GM21619 (cell line): Measurements from ENCODE around the gene TRIP10.

Experiments
- ATAC-seq: cut with Tn5 transposase; IDR thresholded peaks from one replicate; pipeline ENCODE4 v1.9.1; 2021; ENCODE audit not compliant: unreplicated experiment

Gene TRIP10

DNA sequence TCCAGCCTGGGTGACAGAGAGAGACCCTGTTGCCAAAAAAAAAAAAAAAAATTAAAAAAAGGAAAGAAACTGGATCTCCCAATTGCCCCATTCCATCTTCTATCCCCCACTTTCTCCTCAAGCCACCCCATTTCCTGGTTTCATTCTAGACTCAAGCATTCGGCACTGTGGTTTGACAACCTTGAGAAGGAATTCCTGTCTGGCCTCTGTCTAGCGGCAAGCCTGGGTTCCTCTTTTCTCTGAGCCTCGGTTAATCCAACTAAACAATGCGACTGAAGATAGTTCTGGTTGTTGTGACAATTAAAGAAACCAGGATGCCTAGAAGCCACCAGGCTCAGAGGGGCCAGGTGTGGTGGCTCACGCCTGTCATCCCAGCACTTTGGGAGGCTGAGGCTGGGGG, 15.7 kb upstream of the TRIP10 start:
- no peak for ATAC-seq

DNA sequence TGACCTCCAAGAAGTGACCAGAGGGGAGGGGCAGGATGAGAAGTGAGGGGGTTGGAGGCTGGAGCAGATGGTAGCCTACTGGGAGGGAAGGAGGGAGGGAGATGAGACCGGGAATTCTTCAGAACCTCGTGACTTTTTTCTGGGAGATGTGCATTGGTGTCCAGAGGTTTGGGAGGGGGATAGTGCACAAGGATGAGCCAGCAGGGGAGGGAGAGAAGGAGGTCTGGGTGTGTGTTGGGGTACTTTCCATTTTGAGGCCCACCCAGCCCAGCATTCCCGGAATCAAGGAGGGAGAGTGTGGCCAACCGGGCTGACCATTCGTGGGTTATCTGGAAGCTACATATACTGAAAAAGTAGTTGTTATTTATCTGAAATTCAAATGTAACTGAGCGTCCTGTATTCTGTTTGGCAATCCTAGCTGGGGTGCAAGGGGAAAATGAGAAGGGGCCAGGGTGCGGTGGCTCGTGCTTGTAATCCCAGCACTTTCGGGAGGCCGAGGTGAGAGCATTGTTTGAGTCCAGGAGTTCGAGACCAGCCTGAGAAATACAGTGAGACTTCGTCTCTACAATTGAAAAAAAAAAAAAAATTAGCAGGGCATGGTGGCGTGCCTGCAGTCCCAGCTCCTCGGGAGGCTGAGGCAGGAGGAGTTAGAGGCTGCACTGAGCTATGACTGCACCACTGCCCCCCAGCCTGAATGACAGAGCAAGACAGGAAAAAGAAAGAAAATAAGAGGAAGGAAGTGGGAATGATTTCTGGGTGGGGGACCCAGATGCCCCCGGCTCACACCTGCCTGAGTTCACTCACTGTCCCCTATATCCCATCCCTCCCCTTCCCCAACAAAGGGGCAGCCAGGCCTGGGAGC, 14.6 kb upstream of the TRIP10 start:
- no peak for ATAC-seq

DNA sequence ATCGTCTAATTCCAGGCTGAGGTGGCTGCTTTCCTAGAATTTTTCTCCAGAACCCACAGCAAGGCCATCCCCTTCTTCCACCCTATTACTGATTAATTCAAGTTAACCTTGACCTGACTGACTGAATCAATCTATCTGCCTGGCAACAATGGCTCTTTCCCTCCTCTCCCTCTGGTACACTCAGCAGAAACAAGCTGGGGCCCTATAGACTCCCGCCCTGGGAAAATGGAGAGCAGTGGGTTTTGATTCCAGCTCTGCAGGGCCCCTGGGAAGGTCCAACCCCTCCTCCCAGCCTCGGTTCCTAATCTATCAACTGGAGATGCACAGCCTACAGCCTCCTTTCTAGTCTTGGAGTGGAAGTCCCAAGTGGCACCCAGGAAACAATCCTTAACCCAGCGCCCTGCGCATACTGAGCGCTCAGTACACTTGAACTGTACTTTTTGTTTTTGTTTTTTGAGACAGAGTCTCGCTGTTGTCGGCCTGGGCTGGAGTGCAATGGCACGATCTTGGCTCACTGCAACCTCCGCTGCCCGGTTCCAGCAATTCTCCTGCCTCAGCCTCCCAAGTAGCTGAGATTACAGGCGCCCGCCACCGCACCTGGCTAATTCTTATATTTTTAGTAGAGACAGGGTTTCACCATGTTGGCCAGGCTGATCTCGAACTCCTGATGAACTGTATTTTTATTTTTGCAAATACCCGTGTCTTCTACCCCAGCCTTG, 13.8 kb upstream of the TRIP10 start:
- no peak for ATAC-seq

DNA sequence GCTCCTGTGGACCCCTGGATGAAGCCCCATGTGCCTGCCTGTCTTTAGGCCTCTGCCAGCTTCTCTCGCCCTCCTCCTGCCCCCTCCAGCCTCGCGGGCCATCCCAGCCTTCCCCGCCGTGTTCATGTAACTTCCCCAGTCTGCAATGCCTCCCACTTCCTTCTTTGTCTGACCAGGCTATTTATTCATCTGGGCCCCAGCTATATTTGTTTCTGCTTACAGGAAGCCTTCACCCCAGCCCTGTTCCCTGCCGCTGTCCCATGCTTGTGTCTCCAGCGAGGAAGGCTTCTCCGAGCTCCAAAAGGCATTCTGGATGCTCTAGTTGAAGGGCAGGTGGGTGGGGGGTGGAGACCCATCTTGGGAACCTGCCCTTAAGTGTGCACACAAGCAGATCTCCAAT, 11.1 kb upstream of the TRIP10 start:
- ATAC-seq, result no peak

DNA sequence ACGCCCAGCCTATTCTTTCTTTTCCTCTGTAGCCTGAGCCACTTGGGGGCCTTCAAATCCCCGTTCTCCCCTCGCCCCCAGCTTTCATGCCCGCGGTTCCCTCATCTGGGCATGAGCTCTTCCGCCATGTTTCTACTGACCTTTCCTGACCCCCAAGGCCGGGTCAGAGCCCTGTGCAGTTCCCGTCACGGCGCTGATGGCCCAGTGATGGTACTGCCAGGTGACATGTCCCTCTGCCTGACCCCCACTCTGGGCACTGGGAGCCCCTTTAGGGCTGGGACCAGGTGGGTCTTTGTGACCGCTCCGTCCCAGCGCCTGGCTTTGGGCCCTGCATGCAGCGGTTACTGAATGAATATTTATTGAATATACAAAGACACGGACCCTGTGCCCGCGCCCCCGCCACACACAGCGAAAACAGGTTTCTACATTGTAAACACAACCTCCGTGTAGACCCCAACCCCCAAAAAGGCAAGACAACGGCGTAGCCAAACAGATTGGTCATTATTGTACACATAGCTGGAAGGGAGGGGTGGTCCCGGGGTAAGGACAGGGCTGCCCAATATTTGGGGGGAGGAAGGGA, 9.8 kb upstream of the TRIP10 start:
- no peak for ATAC-seq

DNA sequence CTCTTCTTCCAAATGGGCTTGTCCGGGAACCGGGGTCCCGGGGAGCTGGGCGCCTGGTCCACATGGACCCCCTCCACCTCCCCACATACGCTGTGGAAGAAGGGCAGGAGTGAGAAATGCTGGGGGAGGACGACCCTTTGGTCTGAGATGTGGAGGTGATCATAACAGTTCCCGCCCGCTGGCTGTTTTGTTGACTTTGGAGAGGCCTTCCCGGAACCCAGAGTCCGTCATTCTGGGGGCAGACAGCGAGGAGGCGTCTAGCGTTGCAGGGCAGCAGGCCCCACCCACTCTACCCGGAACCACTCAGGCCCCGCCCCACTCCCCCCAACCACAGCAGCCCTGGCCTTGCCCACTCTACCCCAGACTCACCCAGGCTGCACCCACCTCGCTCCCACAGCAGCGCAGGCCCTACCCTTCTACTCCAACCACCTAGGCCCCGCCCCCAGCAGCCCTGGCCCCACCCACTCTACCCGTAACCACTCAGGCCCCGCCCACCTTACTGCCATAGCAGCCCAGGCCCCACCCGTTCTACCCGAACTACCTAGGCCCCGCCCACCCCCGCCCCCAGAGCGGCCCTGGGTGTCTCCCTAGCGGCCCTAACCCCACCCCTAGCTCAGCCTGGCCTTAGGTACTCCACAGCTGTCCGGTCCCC, 9.2 kb upstream of the TRIP10 start:
- ATAC-seq, result no peak

DNA sequence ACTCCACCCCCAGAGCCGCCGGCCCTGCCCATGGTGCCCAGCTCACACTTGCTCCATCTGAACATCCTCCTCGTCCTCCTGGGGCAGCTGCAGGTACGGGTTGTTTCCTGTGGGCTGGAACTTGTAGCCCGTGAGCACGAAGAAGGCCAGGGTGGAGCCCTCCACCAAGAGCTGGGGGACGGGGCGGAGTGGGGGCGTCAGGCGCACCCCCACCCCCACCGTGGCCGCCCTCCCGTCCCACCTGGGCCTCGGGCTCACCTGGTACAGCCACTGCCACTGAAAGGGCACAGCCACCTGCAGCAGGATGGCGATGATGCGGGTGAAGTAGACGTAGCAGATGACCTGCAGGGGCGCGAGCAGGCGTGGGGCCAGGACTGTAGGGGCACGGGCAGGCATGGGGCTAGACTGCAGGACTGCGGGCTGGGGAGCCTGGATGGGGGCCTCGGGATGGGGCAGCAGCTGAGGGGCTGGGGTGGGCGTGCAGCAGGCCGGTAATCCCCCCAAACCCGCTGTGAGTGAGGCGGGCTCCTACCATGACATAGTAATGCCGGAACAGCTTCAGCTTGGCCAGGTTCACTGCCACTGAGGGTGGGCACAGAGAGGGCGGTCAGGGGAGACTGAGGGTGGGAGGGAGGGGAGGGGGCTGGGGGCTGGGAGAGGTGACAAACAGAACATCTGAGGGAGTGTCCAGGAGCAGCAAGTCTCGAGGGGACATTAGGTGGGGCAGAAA, 8.4 kb upstream of the TRIP10 start:
- ATAC-seq, result no peak

DNA sequence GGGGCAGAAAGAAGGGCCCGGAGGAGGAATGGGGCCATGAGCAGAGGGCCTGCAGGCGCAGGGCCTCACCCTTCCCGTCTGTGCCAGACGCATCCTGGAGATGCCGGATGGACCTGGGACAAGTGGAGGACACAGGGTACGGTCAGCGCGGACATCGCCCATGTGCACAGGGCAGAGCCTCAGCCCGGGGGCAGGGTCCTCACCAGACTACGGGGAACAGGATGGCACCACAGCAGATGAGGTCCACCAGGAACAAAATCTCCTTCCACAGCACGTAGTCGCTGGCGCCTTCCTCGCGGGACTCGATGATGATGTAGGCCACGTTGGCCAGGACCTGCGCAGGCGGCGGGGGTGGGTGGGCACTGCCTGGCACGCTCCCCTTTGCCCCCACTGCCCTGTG, 7.7 kb upstream of the TRIP10 start:
- ATAC-seq, result no peak

DNA sequence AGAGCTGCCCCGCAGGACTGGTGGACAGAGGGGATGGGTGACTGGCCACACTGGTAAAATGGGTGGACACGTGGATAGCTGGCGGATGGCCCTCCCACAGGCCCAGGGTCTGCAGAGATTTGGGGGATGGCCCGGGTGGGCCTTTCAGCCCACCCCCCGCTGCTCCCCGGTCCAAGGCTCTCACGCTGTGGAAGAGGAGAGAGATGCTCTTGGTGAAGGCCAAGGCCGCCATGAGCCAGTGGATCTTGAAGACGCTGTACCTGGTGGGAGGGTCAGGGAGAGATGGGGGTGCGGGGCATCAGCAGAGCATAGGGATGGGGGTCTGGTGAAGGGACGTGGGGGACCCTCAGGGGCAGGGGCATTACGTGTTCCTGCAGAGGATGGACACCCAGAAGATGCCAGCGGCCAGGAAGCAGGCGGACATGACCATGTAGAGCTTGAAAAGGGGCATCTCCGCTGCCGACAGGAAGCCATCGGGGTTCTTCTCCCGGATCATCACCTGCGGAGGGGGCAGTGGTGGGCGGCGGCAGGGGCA, 6.6 kb upstream of the TRIP10 start:
- ATAC-seq, result no peak

DNA sequence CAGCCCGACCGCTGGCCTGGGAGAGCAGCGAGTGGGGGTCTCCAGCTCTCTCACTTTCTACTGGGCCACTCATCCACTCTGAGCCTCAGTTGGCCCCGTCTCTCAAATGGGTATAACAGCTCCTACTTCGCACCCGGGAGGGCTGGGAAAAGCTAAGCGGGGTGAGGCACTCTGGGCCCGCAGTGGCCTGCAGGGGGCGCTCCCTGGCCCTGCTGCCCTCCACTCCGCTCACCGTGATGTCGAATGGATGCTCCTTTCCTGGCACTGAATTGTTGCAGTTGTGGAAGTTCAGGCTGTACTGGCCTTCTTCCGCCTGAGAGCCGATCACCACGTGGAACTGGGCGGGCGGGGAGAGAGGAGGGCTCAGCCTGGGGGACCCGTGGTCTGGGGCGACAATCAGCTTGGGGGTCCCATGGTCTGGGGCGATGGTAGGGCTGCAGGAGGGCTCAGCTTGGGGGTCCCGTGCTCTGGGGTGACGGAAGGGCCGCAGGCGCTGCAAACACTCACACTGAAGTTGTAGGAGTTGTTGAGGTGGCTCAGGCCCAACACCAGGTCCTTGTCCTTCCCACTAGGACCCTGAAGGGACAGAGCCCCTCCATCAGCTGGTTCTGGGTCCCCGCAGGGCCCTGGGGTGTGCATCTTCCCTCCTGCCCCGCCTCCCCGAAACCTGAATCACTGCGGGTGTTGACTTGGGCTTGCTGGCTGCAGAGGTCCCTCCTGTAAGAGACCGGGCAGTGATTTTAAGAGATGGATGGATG, 6.0 kb upstream of the TRIP10 start:
- ATAC-seq, result no peak

DNA sequence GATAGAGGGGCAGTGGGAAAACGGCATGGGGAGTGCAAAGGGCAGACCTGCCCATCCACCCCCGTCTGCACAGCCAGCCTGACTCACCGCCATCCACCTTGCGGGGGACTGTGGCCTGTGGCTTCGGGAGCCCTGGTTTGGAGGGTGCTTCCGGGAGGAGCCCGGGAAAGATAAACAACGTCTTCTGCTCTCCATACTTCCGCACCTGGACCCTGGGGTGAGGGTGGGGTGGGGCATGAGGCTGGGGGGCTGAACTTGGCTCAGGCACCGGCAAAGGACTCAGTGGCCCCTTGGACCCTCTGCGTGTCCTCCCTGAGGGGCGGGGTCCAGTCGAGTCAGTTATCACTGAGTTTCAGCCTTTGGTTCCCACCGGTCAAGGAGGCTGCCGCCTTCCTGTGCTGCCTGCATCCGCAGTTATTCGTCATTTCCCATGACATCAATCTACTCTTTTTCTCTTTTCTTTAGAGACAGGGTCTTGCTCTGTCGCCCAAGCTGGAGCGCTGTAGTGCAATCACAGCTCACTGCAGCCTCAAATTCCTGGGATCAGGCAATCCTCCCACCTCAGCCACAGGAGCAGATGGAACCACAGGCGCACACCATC, 5.3 kb upstream of the TRIP10 start:
- no peak for ATAC-seq

DNA sequence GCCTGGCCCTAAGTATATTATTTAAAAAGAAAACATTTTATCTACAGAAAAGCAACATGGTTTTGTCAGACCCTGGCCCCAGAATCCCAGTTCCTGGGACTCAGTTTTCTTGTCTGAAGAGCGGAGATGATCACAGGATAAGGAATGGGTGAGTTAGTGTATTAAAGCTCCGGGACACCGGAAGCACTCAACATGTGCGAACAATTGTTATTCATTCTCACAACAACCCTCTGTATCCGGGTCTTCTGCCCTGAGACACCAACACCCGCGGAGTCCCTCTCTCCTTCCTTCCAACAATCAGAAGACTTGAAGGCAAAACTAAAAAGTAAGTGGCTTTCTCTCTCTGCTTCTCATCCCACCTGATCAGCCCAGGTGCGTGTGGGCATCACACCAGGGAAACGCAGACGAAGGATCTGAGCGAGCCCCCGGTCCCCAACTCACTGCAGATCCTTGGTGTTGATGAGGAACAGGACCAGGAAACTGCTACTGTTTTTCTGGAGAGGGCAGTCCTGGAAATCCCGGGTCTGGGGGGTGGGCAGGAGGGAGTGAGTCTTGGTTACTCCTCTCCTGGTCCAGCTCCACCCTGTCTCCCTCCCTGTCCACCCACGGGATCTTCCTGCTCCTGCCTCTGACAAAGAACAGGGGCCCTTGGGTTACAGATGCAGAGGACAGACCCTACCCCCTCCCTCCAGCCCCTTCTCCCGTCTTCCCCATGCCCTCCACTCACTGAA, 4.1 kb upstream of the TRIP10 start:
- no peak for ATAC-seq

DNA sequence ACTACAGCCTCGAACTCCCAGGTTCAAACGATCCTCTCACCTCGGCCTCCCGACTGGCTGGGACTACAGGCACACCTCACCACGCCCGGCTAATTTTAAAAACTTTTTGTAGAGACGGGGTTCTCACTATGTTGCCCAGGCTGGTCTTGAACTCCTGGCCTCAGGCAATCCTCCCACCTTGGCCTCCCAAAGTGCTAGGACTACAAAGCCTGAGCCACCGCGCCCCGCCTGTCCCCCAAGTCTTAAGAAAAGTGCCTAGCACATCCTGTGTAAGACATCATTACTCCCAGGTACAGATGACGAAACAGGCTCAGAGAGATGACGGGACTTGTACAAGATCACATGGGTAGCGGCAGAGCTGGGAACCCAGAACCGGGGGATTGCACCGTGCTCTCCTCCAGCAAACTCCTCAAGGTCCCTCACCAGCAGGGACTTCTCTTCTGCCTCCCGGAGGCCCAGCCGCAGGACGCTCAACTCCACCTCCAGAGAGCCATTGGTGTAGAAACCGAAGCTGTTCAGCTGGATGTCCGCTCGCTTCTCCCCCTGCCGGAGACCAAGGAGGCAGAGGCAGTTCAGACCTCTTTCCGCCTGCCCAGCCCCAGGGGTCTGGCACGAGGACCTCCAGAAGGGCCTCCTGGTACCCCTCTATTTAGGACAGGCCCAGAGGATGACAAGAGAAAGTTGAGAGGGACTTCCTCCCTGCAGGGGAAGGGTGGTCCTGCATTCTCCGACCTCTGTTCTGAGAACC, 3.1 kb upstream of the TRIP10 start:
- no peak for ATAC-seq

DNA sequence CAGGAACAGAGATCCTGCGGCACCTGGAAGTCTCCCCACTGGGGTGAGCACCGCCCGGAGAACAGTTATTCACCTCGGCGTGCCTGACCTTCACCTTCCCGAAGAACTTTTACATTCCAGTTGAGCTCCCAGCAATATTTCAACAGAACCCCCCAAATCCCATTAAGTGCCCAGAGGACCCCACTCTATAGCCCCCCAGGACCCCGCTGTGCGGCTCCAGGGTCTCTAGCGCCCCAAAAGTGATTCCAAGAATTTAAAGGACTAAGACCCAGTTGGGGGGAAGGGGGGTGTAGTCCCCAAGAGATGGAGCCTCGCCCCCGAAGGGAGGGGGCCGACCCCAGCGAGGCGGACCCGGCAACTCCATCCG, 2.6 kb upstream of the TRIP10 start:
- no peak for ATAC-seq

DNA sequence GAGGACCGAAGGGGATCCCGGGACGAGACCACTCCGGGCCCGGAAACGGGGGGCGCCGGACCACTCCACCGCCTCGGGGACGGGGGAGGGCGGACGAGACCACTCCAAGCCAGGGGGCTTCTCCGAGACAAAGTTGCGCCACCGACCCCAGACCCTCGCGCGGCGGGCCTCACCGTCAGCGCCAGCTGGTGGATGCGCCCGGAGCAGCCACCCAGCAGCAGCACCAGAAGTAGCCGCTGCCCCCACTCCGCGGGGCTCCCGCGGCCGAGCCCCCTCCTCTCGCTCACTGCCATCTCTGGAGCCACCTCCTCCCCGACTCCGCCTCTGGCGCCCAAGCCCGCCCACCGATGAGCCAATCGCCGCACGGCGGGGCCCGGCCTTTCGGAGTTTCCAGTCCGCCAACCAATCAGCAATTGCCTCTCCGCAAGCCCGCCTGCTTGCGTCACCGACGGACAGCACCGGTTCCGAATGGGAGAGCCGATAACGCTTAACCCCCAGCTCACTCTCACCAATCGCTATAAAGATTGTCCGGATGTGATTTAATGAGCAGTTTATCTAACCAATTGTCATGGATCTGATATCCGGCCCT, 2.1 kb upstream of the TRIP10 start, which contains the start of gene GPR108:
GPR108 (minus strand) TSS at position 297 of the 589 bp plus-strand sequence; CDS start at position 293, 4 bp downstream.
- peak; percentile 52 for ATAC-seq

DNA sequence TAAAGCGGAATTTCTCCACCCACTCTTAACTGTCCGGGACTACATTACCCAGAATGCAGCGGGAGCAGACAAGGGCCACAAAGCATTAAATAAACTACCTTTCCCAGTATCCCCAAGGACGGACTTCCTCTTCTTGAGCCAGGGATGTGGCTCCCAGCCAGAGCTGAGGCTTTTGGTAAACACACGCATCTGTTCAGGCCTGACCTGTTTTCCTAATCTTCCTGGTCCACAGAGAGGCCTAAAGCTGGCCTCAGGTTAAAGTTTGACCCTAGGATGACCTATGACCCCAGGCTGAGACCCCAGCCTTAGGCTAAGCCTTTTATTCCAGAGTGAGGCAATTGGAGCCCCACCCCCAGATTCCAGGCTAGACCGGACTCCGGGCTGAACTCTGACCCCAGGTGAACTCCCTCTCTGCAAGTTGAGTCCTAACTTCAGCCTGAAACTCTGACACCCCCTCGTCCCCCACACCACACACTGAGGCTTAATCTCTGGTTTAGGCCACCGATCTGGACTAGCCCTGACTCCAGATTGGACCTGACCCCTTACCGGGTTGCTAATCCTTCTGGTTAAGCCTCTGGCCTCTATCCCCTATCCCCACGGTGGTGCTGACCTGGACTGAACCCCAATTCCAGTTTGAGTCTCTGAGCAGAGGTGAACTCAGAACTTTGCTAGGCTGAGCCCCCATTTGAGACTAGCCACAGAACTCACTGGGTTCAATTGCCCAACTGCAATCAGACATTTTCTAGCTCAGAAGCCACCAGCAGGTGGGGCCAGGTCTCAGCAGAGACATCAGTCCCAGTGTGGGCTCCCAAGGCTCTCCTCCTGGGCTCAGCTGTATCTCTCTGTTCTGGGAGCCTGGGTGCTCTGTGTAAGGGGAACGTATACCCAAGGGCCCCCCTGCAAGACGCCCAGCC, 1.4 kb upstream of the TRIP10 start:
- ATAC-seq, result no peak
